HG03095 (cell line): ENCODE measurements around the gene DOK7.

Experiments used
- ATAC-seq: cut with Tn5 transposase; IDR thresholded peaks from one replicate; pipeline ENCODE4 v1.9.1; 2021; ENCODE audit warnings: moderate library complexity; ENCODE audit not compliant: unreplicated experiment

The DOK7 gene

DNA sequence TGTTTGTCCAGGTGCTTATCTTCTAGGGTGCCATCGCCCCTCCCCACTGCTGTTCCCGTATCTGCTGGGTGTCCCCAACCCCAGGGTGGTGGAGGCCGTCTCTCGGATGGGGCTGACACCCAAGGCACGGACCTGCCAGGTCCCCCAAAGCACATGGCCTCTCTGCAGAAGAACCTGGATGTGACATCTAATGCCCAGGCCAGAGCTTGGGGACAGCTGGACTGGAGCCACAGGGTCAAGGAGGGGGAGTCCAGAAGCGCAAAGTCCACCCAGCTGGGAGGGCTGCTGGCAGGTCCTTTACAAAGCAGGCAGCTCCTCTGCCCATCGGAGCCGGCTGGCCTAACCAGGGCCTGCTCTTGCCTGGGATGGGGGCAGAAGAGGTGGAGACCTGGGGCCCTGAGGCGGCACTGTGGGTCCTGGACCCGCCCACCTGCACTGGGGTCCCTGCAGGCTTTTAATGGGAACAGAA is 751 bp upstream of the DOK7 start:
- ATAC-seq: no peak

DNA sequence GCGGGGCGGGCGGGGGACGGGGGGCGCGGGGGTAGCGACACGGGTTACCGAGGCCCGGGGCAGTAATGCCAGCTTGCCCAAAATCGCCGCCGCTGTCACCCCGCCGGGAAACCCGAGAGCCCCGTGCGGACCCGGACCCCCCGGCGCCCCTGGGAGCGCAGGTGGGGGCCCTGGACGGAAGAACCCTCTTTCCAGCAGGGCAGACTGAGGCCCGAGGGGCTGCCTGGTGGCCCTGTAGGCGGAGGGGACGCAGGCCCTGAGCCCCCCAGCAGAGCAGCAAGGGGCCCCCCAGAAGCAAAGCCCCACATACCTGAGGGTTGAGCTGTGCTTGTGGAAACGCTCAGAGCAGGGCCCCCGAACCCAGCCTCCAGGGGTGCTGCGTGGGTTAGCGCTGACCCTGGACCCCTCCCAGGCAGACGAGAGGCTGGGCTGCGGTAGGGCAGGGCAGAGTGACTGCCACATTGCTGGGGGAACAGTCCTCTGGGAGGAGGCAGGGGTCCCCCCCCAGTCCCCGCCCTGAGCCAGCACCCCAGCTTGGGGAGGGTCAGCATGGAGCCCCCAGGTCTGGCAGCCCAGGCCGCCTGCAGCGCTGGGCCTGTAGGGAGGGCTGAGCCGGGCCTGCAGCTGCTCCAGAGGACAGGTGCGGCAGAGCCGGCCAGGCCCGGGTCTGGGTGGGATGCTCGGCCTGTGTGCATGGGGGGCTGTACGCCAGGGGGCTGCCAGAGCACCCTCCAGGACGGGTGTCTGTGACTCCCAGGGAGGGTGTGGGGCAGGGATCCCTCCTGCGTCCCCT is 646 bp downstream of the DOK7 start:
- ATAC-seq: no peak

DNA sequence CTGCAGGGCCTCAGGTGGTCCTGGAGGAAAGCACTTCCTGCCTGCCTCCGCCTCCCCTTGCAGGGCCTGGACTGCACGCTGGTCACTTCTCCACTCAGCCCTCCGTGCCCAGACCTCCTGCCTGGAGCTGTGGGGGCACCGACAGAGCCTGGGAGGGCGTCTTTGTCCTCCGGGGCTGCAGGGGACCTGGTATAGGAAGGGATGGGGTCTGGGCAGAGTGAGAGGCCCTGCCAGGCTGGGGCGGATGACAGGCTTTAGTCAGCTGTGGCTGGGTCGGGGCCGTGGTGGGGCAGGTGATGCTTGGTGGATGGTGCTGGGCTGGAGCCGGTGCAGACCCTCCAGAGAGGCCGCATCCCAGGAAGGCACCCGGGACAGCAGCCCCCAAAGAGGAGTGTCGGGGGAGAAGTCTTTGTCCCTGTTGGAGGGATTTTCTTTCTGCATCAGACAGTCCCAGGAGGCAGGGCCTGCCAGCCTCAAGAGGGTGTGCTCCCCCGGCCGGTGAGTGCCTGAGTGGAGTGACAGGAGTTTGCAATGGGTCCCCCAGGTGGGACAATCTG is 1.3 kb downstream of the DOK7 start:
- no peak for ATAC-seq

DNA sequence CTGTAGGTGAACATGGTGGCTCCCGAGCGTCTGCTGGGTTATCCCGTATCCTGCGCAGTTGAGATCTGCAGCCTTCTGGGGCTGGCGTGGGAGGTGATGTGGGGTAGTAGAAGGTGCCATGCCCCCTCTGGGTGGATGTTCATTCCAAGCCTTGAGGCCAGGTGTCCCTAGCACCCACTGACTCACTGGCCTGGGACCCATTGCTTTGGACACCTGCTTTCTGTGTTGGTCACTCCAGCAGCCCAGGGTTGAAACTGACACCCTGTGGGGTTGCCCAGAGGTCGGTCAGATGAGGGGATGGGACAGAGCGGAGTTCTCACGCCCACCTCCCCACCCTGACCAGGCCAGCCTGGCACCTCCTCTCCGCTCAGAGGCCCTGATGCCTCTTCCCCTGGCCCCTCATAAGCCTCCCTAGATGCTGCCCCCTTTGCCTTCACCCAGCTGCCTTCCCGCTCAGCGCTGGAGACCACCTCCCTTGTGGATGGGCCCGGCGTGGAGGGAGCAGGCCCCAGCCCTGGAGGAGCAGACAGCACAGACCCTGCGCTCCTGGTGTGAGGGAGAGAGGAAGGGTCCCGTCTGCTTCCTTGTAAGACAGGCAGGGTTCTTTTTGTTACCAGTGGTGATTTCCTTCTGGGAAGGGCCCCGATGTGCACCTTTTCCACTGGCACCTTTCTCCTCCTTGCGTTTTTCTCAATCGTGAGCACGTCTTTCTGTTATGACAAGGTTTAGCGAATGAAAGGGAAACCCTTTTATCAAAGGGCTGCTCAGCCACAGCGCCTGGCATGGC is 2.0 kb downstream of the DOK7 start:
- no peak for ATAC-seq

DNA sequence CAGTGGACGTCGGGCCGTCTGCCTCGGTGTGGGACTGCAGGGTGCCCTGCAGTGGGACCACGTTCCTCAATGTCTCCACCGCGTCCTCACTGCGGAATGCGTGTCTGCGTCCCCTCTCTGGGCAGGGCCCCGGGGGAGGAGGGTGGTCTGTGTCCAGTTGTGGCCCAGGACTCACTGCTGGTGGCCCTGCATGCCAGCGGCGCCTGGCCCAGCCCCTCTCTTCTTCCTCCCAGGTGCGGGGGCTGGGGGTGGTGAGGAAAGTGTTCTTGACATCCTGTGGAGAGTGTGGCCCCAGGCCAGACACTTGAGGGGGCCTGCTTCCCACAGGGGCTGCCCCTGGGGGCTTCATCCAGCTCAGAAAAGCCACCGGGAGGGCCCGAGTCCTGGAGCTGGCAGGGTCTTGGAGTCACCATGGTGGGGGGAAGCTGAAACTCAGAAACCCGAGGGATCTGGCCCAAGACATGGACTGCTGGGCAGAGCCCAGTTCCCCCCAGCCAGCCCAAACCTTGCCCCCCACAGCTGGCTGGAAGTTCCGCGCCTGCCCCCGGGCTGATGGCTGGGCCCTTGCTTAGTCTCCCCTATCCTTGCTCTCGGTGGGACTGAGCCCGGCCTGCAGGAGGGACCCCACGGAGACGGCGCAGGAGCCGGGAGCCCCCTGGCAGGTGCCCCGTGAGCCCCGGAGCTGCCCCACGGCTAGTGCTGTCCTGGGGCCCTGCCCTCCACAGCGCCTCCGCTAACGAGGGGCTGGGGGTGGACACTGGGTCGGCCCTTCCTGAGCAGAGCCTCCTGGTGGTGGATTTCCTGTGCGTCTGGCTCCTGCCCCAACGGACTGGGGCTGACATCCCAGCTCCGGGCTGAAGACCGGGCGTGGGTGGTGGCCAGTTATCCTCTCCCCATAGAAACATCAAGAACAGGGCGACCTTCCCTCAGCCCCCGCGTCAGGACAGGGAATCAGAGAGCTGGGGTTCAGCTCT is 2.9 kb downstream of the DOK7 start:
- ATAC-seq: no peak

DNA sequence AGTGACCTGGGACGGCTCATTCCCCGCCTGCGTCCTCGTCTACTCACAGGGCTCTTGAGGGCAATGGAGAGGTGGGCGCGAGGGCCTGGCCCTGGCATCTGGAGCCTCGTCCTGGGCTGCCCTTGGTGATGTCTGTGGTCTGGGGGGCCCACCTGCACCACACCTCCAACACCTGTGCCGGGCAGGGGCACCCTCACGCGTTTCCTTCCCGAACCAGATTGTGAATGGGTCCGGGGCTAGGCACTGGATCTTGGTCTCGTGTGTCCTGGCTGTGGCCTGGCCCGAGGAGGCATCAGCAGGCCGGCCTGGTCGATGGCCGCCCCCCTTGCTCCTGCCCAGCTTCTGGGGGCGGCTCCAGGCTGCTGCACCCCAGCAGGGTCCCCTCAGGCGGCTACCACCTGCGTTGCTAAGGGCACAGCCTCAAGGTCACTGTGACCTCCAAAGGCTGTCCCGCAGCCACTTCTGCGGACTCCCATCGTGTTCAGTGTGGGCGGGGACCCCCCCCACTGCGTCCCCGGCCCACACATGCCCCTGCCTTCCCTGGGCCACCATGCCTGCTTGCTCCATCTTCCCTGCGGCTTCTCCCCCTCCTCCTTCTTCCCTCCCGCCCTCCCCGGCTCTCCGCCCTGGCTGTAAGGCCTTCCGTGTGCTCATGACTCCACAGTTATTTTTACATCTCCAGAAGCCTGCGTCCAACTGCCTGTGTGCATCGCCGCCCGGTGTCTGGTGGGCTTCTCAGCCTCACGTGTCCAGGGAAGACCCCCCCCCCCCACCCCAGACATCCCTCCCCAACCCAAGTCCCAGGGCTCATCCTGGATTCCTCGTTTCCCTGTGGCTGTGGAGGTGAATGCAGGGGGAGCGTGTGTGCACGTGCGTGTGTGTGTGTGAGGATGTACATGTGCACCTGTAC is 3.8 kb downstream of the DOK7 start:
- no peak for ATAC-seq

DNA sequence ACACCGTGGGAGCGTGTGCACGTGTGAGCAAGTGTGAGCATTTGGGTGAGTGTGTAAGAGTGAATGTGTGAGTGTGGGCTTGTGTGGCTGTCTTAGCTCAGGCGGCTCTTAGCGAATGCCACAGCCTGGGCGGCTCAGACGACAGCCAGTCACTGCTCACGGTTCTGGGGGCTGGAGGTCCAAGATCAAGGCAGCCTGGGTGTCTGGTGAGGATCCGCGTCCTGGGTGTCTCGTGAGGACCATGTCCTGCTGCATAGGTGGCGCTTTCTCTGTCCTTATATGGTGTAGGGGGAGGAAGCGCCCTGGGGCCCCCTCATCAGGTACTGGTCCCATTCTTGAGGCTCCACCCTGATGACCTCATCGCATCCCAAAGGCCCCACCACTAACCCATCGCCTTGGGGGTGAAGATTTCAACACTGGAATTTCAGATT is 4.5 kb downstream of the DOK7 start:
- ATAC-seq: no peak

DNA sequence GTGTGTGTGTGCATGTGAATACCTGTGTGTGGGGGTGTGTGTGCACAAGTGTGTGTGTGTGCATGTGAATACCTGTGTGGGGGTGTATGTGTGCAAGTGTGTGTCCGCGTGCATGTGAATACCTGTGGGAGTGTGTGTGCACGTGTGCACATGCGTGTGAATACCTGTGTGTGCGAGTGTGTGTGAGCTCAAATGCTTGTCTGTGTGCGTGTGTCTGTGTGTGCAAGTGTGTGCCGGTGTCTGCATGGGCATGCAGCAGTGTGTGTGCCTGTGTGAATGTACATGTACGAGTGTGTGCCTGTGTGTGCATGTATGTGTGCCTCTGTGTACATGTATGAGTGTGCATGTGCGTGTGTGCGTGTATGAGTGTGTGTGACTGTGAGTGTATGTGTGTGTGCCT is 5.0 kb downstream of the DOK7 start:
- ATAC-seq: no peak

DNA sequence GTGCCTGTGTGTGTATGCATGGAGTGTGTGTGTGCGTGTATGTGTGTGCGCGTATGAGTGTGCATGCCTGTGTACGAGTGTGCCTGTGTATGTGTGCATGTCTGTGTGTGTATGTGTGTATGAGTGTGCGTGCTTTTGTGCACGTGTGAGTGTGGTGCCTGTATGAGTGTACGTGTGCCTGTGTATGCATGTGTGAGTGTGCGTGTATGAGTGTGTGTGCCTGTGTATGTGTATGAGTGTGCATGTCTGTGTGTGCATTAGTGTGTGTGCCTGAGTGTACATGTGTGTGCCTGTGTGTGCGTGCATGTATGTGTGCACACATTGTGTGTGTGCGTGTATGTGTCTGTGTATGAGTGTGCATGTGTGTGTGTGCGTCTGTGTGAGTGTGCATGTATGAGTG is 5.7 kb downstream of the DOK7 start:
- ATAC-seq: no peak

DNA sequence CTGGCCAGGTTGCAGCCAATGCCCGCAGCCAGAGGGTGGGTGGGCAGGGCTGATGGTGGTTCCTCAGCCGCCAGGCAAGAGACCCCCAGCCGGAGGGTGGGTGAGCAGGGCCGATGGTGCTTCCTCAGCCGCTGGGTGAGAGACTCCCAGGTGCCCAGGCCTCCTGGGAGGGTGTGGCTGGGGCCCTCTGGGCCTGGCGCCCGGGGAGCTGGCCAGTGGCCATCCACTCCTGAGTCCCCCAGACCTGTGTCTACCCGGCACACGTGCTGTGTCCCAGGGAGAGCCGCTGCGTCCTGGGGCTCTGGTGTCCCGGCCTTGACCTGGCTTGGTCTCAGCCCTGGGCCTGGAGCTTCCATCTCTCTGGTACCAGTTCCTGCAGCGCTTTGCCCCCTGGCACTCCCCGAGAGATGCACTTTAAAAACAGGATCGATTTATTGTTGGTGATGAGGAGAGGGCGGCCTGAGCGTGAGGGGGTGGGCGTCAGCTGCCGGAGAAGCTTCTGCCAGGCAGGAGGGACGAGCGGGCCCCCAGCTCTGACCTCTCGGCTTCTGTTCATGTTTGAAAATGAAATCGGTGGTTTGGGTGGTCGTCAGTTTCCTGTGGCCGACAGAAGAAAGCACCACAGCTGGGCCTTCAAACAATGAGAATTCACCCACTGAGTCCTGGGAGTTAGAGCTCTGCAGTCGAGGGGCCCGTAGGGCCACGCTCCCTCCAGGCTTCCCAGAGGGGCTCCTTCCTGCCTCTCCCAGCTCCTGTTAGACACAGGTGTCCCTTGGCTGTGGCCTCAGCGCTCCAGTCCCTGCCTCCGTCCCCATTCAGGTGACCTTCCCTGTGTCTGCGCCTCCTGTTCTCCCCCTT is 6.5 kb downstream of the DOK7 start:
- ATAC-seq: no peak

DNA sequence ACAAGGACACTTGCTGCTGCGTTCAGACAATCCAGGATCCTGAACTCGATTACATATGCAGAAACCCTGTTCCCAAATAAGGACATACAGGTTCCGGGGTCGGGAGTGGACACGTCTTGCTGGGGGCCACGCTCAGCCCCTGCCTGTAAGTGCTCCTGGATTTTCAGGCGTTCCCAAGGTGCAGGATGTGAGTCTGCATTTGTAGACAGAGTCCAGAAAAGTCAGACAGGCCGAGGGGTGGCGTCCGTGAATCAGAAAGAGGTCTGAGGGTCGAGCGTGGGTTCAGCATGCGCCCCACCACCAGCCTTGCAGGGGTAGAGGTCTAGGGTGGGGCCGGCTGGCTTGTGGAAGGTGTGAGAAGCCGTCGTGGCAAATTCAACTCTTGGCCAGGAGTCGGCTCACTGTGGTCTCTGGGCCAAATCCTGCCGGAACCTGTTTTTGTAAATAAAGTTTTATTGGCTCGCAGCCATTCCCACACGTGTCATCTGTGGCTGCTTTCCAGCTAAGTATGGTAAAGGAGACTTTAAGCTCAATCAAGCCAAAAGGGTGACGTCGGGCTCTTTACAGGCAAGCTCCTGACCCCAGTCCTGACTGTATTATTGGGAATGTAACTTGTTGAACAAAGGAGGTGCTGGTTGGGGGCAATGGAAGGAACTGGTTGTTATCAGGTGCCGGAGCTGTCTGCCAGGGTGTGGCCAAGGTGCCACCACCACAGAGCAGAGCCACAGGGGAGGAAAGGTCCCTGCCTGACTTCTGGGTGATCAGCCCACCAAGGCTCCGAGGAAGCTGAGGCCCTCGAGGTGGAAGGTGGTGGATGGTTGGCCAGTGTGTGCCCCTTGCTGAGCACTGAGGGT is 7.4 kb downstream of the DOK7 start:
- ATAC-seq: no peak

DNA sequence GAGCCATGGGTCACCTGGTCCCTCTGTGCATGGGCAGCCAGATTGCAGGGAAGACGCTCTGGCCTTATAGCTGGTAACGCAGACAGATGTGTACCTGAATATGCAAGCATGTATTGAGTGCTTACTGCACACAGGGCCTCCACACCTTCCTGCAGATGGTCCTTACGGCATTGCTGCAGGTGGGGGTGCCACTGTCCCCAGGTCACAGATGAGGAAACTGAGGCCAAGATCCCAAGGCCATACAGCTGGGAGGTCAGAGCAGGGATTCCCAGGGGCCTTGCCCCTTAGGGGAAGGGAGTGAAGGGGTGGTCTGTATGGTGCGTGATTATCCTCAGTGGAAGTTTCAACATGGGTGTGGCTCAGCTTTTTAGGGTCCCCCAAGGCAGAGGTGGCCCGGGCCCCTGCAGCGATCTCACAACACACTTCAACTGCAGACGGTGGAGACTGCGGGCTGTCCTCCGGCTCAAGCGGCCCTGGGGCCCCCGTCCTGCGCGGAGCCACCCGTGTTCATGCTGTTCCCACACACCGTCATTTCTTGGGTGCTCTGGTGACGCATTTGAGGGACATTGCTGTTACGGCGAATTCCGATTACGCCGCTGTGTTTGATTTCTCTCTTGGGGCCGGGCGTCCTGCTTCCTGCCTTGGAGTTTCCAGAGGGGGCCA is 8.1 kb downstream of the DOK7 start:
- ATAC-seq: no peak

DNA sequence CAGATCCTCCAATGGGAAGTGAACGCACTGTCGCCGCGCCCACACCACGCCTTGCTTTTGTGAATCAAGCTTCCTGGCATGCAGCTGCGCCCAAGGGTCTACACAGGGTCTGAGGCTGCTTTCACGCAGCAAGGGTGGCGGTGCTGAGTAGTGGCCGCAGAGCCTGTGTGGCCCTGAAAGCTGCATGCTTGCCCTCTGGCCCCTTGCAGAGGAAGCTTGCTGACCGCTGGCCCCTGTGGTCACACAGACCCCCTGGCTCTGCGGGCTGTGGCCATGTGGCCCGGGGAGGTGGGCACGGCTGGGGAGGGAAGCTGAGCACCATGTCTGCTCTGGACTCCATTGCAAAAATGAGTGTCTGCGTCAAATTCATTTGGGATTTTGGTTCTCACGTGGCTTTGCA is 8.8 kb downstream of the DOK7 start:
- no peak for ATAC-seq

DNA sequence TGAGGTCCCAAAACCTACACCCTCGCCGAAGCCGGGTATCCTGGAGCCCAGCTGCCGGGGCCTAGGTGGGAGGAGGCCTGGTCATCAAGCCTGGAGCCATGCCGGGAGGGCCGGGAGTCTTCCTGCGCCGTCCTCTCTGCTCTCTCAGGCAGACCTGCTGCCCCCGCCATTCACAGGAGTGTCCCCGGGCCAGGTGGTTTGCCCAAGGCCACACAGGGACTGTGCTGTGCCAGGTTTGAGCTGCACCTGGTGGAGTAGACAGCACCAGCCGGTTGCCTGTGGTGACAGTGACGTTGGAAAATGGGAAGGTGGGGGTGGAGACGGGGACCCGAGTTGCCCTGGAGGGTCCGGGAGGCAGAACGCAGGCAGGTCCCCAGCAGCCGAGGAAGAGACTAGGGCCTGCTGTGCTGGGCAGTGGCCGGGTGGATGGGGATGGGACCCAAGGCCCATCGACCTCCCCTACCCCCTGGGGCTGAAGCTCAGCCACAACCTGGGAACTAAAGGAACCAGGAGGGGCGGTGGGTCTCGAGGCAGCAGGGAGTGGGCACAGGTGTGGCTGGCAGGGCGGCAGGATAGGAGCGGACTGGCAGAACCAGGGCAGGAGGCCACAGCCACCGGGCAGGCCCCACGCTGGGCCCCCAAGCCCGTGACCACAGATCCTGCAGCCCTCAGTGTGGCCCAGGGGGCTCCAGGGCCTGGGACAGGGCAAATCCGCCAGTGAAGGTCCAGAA is 9.5 kb downstream of the DOK7 start:
- no peak for ATAC-seq

DNA sequence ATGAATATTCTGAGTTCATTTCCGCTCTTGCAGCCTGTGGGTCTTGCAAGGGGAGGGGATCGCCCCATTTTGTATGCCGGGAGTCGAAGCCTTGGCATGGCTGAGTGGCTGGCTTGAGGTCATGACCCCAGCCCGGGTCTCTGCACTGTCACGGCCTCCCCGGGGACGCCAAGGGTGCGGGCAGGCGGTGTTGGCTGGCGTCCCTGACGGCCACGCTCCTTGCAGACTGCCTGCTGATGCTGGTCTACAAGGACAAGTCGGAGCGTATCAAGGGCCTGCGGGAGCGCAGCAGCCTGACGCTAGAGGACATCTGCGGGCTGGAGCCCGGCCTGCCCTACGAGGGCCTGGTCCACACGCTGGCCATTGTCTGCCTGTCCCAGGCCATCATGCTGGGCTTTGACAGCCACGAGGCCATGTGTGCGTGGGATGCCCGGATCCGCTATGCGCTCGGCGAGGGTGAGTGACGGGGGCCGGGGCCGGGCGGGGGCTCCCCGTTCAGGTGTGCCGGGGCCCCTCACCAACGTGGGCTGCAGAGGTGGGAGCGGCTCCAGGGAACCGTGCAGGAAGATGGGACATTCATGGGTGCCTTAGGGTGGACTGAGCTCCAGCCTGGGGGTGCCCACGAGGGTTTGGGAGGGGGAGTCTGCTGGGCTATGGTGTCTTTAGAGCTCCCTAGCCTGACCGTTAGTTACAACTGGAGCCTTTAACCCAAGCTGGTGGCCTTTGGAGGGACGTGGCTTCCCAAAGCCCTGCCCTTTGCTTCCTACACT is 10.3 kb downstream of the DOK7 start:
- no peak for ATAC-seq
